Kidney epithelial cell (primary cell): ENCODE results near the gene APRT. TPM values are rescaled to one million over a fixed set of nuclear protein-coding genes. Genes with fewer than 3 reads are reported as not detected.
A peak's percentile ranks its signal among the peaks of the same experiment; 100 is the strongest.

Experiments
- DNase-seq: peaks from one replicate; pipeline ENCODE4 v3.0.0-alpha.2; 2010; ENCODE audit warnings: low read depth
- H3K27me3 ChIP-seq: 2 replicates; pipeline ENCODE4 v1.6.0; 2011; ENCODE audit warnings: low read length; ENCODE audit not compliant: control insufficient read depth, insufficient read depth
- H3K36me3 ChIP-seq: 2 replicates; pipeline ENCODE4 v1.5.1; 2011; ENCODE audit warnings: low read length; ENCODE audit not compliant: control insufficient read depth, insufficient read depth
- H3K4me3 ChIP-seq: 2 replicates; pipeline ENCODE4 v1.5.1; 2011; ENCODE audit warnings: low read depth, mild to moderate bottlenecking, control low read depth, low read length
- total RNA-seq: library from RNA; depleted of rRNA; stranded (reverse); fragments of >200 nt; gene quantifications from 2 replicates; pipeline ENCODE4 v1.2.3, GENCODE V29; 2015
- TF ChIP-seq, protein P1 (sequence below): IDR thresholded peaks from 2 replicates; pipeline ENCODE4 v1.5.1; 2011; ENCODE audit warnings: mild to moderate bottlenecking, moderate library complexity, low read length, control low read depth, inconsistent platforms; ENCODE audit not compliant: insufficient read depth, poor library complexity, severe bottlenecking

APRT gene
- total RNA-seq, 1 donor from 2014 or later, result 218 TPM

DNA sequence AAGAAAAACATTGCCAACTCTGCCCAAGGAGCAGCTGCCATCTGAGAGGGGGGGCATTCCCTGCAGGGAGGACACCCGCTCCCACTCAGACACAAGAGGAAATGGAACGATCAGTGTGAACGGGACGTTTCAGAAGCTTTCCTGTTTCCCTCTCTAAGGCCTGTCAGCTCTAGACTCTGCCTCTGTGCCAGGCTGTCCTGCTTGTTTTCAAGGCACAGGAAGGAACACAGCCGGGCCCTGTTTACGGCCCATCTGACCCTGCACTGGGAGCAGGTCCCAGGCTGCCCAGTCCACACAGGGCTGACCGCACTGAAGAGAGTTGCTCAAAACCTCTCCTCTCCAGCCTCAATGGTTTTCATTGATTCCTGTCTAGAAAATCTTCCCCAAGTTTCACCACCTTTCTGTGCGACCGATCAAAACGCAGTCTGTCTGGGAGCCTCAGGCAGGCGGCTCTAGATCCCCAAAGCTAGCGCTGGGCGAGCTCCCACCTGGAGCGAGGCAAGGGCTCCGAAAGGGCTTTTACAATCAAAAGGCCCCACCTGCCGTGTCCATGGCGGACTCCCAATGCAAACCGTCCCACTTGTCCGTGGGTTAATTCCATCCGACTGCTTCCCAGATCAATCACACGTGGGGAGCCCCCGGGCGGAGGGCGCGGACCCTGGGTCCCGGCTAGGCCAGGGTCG, 28.2 kb downstream of the APRT start:
- no peaks in the 10 kb centered on the region for H3K27me3 ChIP-seq
- H3K36me3 ChIP-seq, result no peaks in the 10 kb centered on the region
- DNase-seq, result no peak
- TF ChIP-seq, protein P1, sequence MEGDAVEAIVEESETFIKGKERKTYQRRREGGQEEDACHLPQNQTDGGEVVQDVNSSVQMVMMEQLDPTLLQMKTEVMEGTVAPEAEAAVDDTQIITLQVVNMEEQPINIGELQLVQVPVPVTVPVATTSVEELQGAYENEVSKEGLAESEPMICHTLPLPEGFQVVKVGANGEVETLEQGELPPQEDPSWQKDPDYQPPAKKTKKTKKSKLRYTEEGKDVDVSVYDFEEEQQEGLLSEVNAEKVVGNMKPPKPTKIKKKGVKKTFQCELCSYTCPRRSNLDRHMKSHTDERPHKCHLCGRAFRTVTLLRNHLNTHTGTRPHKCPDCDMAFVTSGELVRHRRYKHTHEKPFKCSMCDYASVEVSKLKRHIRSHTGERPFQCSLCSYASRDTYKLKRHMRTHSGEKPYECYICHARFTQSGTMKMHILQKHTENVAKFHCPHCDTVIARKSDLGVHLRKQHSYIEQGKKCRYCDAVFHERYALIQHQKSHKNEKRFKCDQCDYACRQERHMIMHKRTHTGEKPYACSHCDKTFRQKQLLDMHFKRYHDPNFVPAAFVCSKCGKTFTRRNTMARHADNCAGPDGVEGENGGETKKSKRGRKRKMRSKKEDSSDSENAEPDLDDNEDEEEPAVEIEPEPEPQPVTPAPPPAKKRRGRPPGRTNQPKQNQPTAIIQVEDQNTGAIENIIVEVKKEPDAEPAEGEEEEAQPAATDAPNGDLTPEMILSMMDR, result no peak
- peak overlapping the region; percentile 55 for H3K4me3 ChIP-seq

DNA sequence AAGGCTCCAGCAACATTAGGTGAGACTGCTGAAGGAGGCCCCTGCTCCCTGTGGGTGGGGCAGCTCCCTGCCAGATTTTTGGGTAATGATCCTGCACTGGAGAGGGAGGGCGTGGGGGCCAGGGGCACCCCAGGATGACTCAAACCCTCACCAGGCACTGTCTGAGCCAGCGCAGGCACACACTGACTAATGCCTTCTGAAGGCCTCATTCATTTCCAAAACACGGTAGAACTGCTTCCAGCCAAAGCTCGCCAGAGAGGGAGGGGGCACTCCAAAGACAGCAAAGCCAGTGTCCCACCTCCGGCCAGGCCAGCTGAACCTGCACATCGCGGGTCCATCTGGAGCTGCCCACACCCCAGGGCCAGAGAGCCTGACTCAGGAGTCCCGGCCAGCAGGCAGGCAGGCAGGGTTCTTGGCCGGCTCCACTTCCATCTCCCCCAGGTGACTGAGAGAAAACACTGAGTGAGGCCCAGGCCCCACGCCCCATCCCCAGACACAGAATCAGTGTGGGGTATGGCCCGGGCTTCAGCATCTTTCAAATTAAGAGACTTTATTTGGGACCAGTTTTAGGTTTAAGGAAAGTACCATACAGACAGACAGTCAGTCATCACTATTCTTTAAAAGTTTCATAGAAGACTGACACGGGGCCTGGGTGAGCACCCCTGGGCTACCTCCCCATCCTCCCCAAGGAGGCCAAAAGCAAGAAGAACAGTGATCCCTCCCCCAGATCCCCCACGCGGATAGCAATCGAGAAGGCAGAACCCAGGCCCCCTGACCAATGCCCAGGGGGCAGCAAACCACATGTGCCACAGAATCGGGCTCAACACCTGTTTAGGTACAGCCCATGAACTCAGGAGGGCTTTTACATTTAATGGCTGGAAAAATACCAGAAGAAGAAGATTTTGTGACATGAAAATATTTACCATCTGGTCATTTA, 29.0 kb downstream of the APRT start:
- no peaks in the 10 kb centered on the region for H3K36me3 ChIP-seq
- DNase-seq, result no peak
- peak overlapping the region; percentile 9 for H3K4me3 ChIP-seq
- TF ChIP-seq, protein P1, result no peak
- H3K27me3 ChIP-seq, result no peaks in the 10 kb centered on the region

- DNase-seq, result no peak
- no peaks in the 10 kb centered on the region for H3K36me3 ChIP-seq
- no peak overlapping the region for H3K4me3 ChIP-seq
- no peaks in the 10 kb centered on the region for H3K27me3 ChIP-seq
- TF ChIP-seq, protein P1, result no peak
Observed at GRCh38 chr16:88781140-88782077, 30.3 kb downstream of the APRT start.

- Histone ChIP-seq H3K27me3 (no peaks in the 10 kb centered on the region), H3K36me3 (no peaks in the 10 kb centered on the region), H3K4me3 (no peak overlapping the region)
- TF ChIP-seq, protein P1, result no peak
- DNase-seq, result no peak
Observed at GRCh38 chr16:88780142-88781062, 31.3 kb downstream of the APRT start.
